B cell (primary cell): ENCODE results near the gene FCER1G.

Experiments used
- EZH2 ChIP-seq: IDR thresholded peaks from 2 replicates; pipeline ENCODE4 v1.6.1; 2012; ENCODE audit warnings: borderline replicate concordance, low read depth, mild to moderate bottlenecking, moderate library complexity, low read length; ENCODE audit not compliant: insufficient read depth, poor library complexity, severe bottlenecking
- TF ChIP-seq, protein P1 (sequence below): fragments of 200-600 bp; IDR thresholded peaks from one replicate; pipeline ENCODE4 v1.8.0; 2022; ENCODE audit warnings: antibody characterized with exemption, mild to moderate bottlenecking

DNA sequence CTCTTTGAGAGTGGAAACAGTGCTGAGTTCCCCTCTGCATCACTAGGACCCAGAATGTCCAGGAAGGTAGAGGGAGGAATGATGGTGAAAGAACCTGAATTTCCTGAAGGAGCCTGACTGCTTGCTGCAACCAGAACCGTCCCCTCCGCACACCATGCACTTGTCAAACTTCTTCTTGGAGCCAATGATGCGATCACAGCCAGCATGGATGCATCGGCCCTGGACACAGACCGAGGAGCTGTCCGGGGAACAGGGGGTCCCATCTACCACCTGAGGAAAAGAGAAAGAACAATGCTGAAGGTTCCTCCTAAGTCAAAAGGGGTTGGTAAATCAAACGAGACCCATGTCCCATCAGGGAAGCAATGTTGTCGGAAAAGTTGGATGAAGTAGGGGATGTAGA, 23.1 kb upstream of the FCER1G start:
- TF ChIP-seq, protein P1, sequence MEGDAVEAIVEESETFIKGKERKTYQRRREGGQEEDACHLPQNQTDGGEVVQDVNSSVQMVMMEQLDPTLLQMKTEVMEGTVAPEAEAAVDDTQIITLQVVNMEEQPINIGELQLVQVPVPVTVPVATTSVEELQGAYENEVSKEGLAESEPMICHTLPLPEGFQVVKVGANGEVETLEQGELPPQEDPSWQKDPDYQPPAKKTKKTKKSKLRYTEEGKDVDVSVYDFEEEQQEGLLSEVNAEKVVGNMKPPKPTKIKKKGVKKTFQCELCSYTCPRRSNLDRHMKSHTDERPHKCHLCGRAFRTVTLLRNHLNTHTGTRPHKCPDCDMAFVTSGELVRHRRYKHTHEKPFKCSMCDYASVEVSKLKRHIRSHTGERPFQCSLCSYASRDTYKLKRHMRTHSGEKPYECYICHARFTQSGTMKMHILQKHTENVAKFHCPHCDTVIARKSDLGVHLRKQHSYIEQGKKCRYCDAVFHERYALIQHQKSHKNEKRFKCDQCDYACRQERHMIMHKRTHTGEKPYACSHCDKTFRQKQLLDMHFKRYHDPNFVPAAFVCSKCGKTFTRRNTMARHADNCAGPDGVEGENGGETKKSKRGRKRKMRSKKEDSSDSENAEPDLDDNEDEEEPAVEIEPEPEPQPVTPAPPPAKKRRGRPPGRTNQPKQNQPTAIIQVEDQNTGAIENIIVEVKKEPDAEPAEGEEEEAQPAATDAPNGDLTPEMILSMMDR = no peak
- TF ChIP-seq EZH2 = no peak
